ENCODE measurements around the gene GPR137.
A peak's percentile ranks its signal among the peaks of the same experiment; 100 is the strongest.
"Not testable (repeated sequence)": the region's sequence is repeated elsewhere in the genome, so short reads cannot be mapped to it uniquely, and the experiment has no call there.

The GPR137 gene

GRCh38 chr11:64306563-64306875 lies 20.9 kb downstream of the GPR137 start:
- no peak for DNase-seq
- H3K36me3 ChIP-seq: no peaks in the 10 kb centered on the region
- peak overlapping the region; percentile 69 for H3K4me3 ChIP-seq (ENCODE audit: low read depth, low read length)
- no peaks in the 10 kb centered on the region for H3K9me3 ChIP-seq
- no peaks in the 10 kb centered on the region for H3K27me3 ChIP-seq
- no peaks in the 10 kb centered on the region for H3K4me1 ChIP-seq
- TF ChIP-seq, protein P1, sequence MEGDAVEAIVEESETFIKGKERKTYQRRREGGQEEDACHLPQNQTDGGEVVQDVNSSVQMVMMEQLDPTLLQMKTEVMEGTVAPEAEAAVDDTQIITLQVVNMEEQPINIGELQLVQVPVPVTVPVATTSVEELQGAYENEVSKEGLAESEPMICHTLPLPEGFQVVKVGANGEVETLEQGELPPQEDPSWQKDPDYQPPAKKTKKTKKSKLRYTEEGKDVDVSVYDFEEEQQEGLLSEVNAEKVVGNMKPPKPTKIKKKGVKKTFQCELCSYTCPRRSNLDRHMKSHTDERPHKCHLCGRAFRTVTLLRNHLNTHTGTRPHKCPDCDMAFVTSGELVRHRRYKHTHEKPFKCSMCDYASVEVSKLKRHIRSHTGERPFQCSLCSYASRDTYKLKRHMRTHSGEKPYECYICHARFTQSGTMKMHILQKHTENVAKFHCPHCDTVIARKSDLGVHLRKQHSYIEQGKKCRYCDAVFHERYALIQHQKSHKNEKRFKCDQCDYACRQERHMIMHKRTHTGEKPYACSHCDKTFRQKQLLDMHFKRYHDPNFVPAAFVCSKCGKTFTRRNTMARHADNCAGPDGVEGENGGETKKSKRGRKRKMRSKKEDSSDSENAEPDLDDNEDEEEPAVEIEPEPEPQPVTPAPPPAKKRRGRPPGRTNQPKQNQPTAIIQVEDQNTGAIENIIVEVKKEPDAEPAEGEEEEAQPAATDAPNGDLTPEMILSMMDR (IDR thresholded peaks at IDR 0.05; ENCODE audit: low read depth, low read length): no peak

DNA sequence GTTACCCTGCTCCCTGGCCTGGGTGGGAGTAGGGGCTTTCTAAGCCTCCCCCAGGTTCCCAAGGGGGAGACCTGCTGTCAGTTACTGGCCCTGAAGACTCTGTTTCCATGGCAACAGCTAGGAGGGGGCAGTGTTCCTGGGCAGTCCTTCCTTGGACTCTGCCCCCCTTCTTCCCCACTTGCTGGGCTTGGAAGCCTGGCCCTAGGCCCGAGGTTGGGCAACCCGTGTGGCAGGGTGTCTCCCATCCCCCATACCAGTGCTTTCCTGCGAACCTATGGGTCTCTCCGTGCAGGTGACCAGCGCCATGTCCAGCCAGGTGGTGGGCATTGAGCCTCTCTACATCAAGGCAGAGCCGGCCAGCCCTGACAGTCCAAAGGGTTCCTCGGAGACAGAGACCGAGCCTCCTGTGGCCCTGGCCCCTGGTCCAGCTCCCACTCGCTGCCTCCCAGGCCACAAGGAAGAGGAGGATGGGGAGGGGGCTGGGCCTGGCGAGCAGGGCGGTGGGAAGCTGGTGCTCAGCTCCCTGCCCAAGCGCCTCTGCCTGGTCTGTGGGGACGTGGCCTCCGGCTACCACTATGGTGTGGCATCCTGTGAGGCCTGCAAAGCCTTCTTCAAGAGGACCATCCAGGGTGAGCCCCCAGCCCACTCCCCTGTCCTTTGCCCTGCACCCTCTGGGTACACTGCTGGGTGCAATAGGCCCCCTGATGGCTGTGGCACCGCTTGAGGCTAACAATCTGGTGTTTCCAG lies 21.4 kb downstream of the GPR137 start:
- no peaks in the 10 kb centered on the region for H3K9me3 ChIP-seq
- no peaks in the 10 kb centered on the region for H3K4me1 ChIP-seq
- no peak for DNase-seq
- TF ChIP-seq, protein P1 (IDR thresholded peaks at IDR 0.05; ENCODE audit: low read depth, low read length): no peak
- no peaks in the 10 kb centered on the region for H3K36me3 ChIP-seq
- H3K27me3 ChIP-seq: no peaks in the 10 kb centered on the region
- peak overlapping the region; percentile 69 for H3K4me3 ChIP-seq (ENCODE audit: low read depth, low read length)

- H3K4me1 ChIP-seq; H3K36me3 ChIP-seq; DNase-seq; H3K9me3 ChIP-seq; H3K4me3 ChIP-seq (ENCODE audit: low read depth, low read length); H3K27me3 ChIP-seq: not testable (repeated sequence)
Measured at GRCh38 chr11:64307795-64308194, 22.1 kb downstream of the GPR137 start.

DNA sequence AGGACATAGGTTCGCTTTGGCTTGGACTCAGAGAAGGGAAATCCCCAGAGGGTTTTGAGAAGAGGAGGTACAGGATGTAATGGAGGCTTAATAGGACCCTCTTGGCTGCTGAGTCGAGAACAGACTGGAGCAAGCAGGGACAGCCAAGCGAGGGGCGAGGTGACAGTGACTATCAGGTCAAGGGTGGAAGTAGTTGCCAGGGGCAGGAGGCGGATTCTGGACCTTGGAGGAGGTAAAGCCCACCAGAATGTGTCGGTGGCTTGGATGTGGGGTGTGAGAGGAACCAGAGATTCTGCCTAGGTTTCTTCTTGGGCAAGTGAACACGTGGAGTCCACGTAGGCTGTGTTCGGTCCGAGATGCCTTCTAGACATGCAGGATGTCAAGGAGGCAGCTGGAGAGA lies 27.3 kb downstream of the GPR137 start:
- H3K9me3 ChIP-seq: no peaks in the 10 kb centered on the region
- TF ChIP-seq, protein P1 (IDR thresholded peaks at IDR 0.05; ENCODE audit: low read depth, low read length): no peak
- H3K27me3 ChIP-seq: no peaks in the 10 kb centered on the region
- H3K4me1 ChIP-seq: no peaks in the 10 kb centered on the region
- no peak overlapping the region for H3K4me3 ChIP-seq (ENCODE audit: low read depth, low read length)
- DNase-seq: no peak
- H3K36me3 ChIP-seq: 0 out of 2 replicates have a peak, but pooled peaks cover 6% of the 10 kb centered on the region

- no peaks in the 10 kb centered on the region for H3K9me3 ChIP-seq
- no peaks in the 10 kb centered on the region for H3K27me3 ChIP-seq
- 0 out of 2 replicates have a peak, but pooled peaks cover 6% of the 10 kb centered on the region for H3K36me3 ChIP-seq
- TF ChIP-seq, protein P1 (IDR thresholded peaks at IDR 0.05; ENCODE audit: low read depth, low read length): no peak
- H3K4me1 ChIP-seq: no peaks in the 10 kb centered on the region
- DNase-seq: no peak
- no peak overlapping the region for H3K4me3 ChIP-seq (ENCODE audit: low read depth, low read length)
Measured at GRCh38 chr11:64313491-64314145, 28.0 kb downstream of the GPR137 start.

DNA sequence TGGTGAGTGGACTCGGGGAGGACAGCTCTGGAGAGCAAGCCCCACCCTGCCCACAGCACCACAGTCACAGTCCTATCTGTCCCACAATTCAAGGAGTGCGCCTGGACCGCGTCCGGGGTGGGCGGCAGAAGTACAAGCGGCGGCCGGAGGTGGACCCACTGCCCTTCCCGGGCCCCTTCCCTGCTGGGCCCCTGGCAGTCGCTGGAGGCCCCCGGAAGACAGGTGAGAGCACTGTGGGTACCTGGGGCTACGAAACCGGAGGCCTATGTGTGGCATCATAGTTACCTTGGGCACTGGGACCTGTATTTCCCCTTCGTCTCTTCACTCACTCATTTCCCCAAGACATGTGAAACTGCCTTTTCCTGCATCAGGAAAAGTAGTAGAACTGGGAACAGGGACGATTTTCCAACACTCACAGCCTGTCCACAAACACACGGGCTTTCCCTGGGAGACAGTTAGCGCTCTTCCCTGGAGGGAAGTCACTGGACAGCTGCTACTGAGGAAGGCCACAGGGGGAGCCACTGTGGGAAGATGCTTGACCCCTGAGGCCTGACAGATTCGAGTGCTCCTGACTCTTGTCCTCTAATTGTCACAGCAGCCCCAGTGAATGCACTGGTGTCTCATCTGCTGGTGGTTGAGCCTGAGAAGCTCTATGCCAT lies 28.6 kb downstream of the GPR137 start:
- H3K4me3 ChIP-seq (ENCODE audit: low read depth, low read length): no peak overlapping the region
- H3K9me3 ChIP-seq: no peaks in the 10 kb centered on the region
- H3K4me1 ChIP-seq: no peaks in the 10 kb centered on the region
- TF ChIP-seq, protein P1 (IDR thresholded peaks at IDR 0.05; ENCODE audit: low read depth, low read length): 0 out of 2 replicates have a peak, but pooled peaks have one; percentile 19
- H3K36me3 ChIP-seq: 0 out of 2 replicates have a peak, but pooled peaks cover 6% of the 10 kb centered on the region
- DNase-seq: no peak
- no peaks in the 10 kb centered on the region for H3K27me3 ChIP-seq
